Lower leg skin (tissue), 4 donors: ENCODE measurements around the gene CHD6. TPM values are rescaled to one million over a fixed set of nuclear protein-coding genes. Genes with fewer than 3 reads are reported as not detected.

Experiments used
- DNase-seq, 2 donors: peaks; one replicate each; pipeline ENCODE4 v3.0.0-alpha.2; 2019; ENCODE audit warnings: low spot score in 2 of 2
- H3K4me3 ChIP-seq: fragments of 200-600 bp; sonication (generic); 2 replicates; pipeline ENCODE4 v1.5.1; 2017; ENCODE audit warnings: mild to moderate bottlenecking, low read depth; ENCODE audit not compliant: poor library complexity, severe bottlenecking
- POLR2A ChIP-seq, 2 donors: fragments of 450-650 bp; IDR thresholded peaks; one replicate each; pipeline ENCODE4 v1.6.1; 2016 to 2017; ENCODE audit warnings: antibody characterized with exemption in 2 of 2, mild to moderate bottlenecking in 1 of 2, moderate library complexity in 1 of 2
- WGBS, 2 donors: methylation state at CpG; one replicate each; pipeline ENCODE4 v1.1.5; 2018; 5-methylcytosine and 5-hydroxymethylcytosine counted together
- intact Hi-C: fragments of 100-400 bp; cut with DNase I; formaldehyde crosslinking; loops from one replicate; pipeline ENCODE4 v1.15.0; 2023; ENCODE audit warnings: low total_unique reads
- total RNA-seq, 4 donors: library from RNA; depleted of rRNA; stranded (reverse); fragments of >200 nt; gene quantifications; one replicate each; pipeline ENCODE4 v1.1.0, GENCODE V29; 2016
- TF ChIP-seq, protein P1 (sequence below), 3 donors: fragments of 450-650 bp; IDR thresholded peaks; one replicate each; pipeline ENCODE4 v1.5.1; 2016; ENCODE audit warnings: antibody characterized with exemption in 3 of 3, mild to moderate bottlenecking in 3 of 3, moderate library complexity in 2 of 3

The CHD6 gene
- total RNA-seq, 4 donors from 2014 or later, result 29.7 to 40.1 (median 37.7) TPM

DNA sequence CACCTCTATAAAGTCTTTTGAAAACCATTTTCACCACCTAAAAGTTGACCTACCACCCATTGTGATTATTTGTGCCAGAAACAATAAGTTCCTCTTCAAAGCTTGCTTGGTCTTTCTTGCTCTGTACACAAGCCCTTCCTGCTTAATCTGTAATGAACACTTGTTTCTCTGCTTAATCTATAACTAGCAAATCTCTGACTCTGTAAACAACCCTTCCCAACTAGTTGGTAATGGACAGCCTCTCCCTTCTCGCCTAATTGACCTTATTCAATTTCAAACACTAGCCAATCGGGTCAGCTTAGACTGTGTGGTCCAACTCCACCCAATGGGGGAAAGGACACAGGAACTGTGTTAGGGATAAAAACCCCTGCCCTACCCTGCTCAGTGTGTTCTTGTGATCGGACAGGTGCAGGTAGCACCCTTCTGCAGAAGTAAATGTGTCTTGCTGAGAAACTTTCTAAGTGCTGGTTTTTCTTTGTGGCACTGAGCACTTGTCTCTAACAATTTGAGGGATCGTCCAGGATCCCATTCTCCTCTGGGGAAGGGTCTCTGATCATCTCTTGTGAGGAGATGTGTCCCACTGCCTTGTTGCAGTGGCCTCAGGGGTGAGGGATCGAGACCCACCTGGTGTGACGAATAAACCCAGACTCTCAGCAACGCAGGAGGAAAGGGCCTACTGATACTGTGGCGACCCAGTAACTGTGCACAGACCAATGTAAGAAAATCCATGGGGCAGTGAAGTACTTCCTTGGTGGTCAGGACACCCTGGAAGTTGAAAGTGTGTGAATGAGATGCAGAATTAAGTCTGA, 23.5 kb downstream of the CHD6 start:
- no peak for DNase-seq
- TF ChIP-seq, protein P1, sequence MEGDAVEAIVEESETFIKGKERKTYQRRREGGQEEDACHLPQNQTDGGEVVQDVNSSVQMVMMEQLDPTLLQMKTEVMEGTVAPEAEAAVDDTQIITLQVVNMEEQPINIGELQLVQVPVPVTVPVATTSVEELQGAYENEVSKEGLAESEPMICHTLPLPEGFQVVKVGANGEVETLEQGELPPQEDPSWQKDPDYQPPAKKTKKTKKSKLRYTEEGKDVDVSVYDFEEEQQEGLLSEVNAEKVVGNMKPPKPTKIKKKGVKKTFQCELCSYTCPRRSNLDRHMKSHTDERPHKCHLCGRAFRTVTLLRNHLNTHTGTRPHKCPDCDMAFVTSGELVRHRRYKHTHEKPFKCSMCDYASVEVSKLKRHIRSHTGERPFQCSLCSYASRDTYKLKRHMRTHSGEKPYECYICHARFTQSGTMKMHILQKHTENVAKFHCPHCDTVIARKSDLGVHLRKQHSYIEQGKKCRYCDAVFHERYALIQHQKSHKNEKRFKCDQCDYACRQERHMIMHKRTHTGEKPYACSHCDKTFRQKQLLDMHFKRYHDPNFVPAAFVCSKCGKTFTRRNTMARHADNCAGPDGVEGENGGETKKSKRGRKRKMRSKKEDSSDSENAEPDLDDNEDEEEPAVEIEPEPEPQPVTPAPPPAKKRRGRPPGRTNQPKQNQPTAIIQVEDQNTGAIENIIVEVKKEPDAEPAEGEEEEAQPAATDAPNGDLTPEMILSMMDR (IDR thresholded peaks at IDR 0.05), result no peak
- intact Hi-C loops, result no loop called here
- WGBS, 2 donors, result 95 to 96% methylated on average over 8 of the region's 8 CpGs
- no peak overlapping the region for H3K4me3 ChIP-seq

DNA sequence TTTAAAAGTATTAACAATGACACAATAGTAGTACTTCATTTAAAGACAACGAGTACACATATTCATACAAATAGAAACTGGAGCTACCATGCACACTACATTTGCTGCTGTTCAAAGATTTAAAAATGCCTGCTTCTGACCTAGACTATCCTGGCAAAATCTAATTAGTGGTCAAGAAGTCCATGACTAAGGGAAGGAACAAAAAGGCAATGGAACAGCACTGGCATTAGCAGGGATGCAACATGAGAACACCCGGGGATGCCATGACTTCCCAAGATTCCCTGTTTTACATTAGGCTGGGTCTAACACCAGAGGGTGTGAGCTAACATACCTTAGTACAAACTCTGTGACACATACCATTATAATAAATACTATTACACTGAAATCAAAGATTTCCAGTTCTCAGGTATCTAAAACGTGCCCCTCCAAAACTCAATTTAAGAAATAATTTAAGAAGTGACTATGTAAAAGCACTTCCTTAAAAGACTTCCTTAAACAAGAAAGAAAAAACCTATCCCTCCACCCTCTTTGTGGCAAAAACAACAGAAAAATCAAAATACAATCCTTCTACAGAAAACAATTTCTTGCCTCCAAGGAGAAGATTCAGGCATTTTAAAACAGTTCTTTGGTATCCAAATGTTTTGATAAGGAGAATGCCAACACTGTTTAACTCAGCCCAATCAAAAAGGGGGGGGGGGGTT, 25.5 kb downstream of the CHD6 start:
- WGBS, 2 donors, result 70 to 72% methylated on average over 3 of the region's 3 CpGs
- H3K4me3 ChIP-seq, result no peak overlapping the region
- no peak for TF ChIP-seq POLR2A (IDR thresholded peaks at IDR 0.05)
- TF ChIP-seq, protein P1 (IDR thresholded peaks at IDR 0.05), result no peak
- intact Hi-C loops, result no loop called here
- DNase-seq, result no peak

DNA sequence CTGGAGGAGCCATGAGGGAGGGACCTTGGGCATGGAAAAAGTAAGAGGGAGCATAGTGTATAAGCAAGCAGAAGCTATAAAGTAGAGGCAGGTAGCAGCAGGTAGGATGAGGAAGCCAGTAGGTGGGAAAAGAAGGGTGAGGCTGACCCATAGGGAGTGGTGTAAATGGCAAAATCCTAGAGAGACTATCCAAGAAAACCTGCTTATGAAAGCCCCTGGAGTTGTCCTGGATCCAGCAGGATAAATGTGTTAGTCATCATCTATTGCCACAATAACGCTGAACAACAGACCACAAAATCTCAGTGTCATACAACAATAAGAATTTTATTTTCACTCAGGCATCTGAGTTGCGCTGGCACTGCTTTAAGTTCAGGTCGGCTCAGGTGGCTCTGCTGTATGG, 30.2 kb downstream of the CHD6 start:
- intact Hi-C loops, result no loop called here
- TF ChIP-seq, protein P1 (IDR thresholded peaks at IDR 0.05), result no peak
- no peak for TF ChIP-seq POLR2A (IDR thresholded peaks at IDR 0.05)
- no peak overlapping the region for H3K4me3 ChIP-seq
- DNase-seq, result no peak
- 73 to 75% methylated on average over 3 of the region's 3 CpGs for WGBS, 2 donors

GRCh38 chr20:41587523-41587922, 30.7 kb downstream of the CHD6 start:
- intact Hi-C loops, result no loop called here
- 79 to 90% methylated on average over 2 of the region's 2 CpGs for WGBS, 2 donors
- DNase-seq, result no peak
- H3K4me3 ChIP-seq, result no peak overlapping the region
- TF ChIP-seq POLR2A (IDR thresholded peaks at IDR 0.05), result no peak
- TF ChIP-seq, protein P1 (IDR thresholded peaks at IDR 0.05), result no peak

DNA sequence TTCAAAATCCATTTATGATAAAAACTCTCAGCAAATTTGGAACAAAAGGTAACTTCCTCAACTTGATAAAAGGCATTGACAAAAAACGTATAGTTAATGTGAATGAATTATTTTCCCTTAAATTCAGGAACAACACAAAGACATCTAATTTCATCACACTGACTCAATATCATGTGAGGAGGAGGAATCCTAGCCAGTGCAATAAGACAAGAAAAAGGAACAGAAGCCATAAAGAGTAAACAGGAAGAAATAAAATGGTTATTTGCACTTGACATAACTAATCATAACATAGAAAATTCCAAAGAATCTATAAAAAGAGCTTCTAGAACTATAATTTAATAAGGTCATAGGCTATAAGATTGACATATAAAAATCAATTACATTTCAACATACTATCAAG, 31.4 kb downstream of the CHD6 start:
- WGBS, 2 donors, result 85 to 86% methylated on average over 1 of the region's 1 CpG
- TF ChIP-seq, protein P1 (IDR thresholded peaks at IDR 0.05), result no peak
- TF ChIP-seq POLR2A (IDR thresholded peaks at IDR 0.05), result no peak
- intact Hi-C loops, result no loop called here
- H3K4me3 ChIP-seq, result no peak overlapping the region
- DNase-seq, result no peak
